GM19239 (cell line): Measurements from ENCODE around the gene OR5AC2.

Experiments
- DNase-seq: peaks from one replicate; pipeline ENCODE4 v3.0.0; 2011; ENCODE audit warnings: low spot score; ENCODE audit not compliant: insufficient read length
- FAIRE-seq: peaks from 2 replicates; lab custom pipeline; 2011; peaks lifted over from hg19 to GRCh38; lab: Jason Lieb, UNC

OR5AC2 gene

GRCh38 chr3:98136631-98137030 lies 49.7 kb downstream of the OR5AC2 start:
- no peak for FAIRE-seq
- DNase-seq: no peak
